Endodermal cell (in vitro differentiated cells): ENCODE measurements around the gene PREX1. TPM values are rescaled to one million over a fixed set of nuclear protein-coding genes. Genes with fewer than 3 reads are reported as not detected.

Experiments used
- DNase-seq: peaks from one replicate; pipeline ENCODE4 v3.0.0-alpha.2; 2017
- H3K27ac ChIP-seq: 2 replicates; pipeline ENCODE4 v1.5.1; 2013; ENCODE audit warnings: mild to moderate bottlenecking, low read depth, low read length, moderate library complexity
- H3K27me3 ChIP-seq: 2 replicates; pipeline ENCODE4 v1.6.1; 2013; ENCODE audit warnings: mild to moderate bottlenecking, low read length, moderate library complexity; ENCODE audit not compliant: insufficient read depth, control insufficient read depth, poor library complexity, severe bottlenecking
- H3K36me3 ChIP-seq: 2 replicates; pipeline ENCODE4 v1.7.0; 2013; ENCODE audit warnings: mild to moderate bottlenecking, low read length, moderate library complexity; ENCODE audit not compliant: control insufficient read depth, insufficient read depth
- H3K4me1 ChIP-seq: one replicate; pipeline ENCODE4 v1.7.0; 2013; ENCODE audit warnings: low read length; ENCODE audit not compliant: control insufficient read depth, insufficient read depth
- H3K4me3 ChIP-seq: 2 replicates; pipeline ENCODE4 v1.5.1; 2013; ENCODE audit warnings: mild to moderate bottlenecking, low read length, moderate library complexity
- H3K9ac ChIP-seq: 2 replicates; pipeline ENCODE4 v1.6.1; 2013; ENCODE audit warnings: mild to moderate bottlenecking, low read length, moderate library complexity; ENCODE audit not compliant: poor library complexity, severe bottlenecking; ENCODE audit errors: extremely low read depth
- H3K9me3 ChIP-seq: 2 replicates; pipeline ENCODE4 v1.6.1; 2013; ENCODE audit warnings: mild to moderate bottlenecking, low read length, moderate library complexity; ENCODE audit not compliant: control insufficient read depth
- H3K27ac Mint-ChIP-seq: 2 replicates; pipeline ENCODE4 v1.8.0; 2020; ENCODE audit warnings: mixed read lengths
- H3K27me3 Mint-ChIP-seq: 2 replicates; pipeline ENCODE4 v1.8.0; 2021; ENCODE audit warnings: mild to moderate bottlenecking, mixed read lengths; ENCODE audit not compliant: insufficient read depth
- H3K36me3 Mint-ChIP-seq: 2 replicates; pipeline ENCODE4 v1.8.0; 2020; ENCODE audit warnings: low read depth, mixed read lengths
- H3K4me1 Mint-ChIP-seq: 2 replicates; pipeline ENCODE4 v1.8.0; 2020; ENCODE audit warnings: mixed read lengths
- H3K4me3 Mint-ChIP-seq: 2 replicates; pipeline ENCODE4 v1.8.0; 2020; ENCODE audit warnings: mild to moderate bottlenecking, moderate library complexity, mixed read lengths
- H3K9me3 Mint-ChIP-seq: 2 replicates; pipeline ENCODE4 v1.8.0; 2020; ENCODE audit warnings: mild to moderate bottlenecking, mixed read lengths
- WGBS, 2 experiments: methylation state at CpG; one replicate each; pipeline versions ENCODE4 v1.1.5 to v1.1.7; 2013; ENCODE audit warnings: missing lambda C conversion rate in 2 of 2, mixed read lengths in 1 of 2; ENCODE audit not compliant: insufficient coverage in 1 of 2, insufficient read length in 1 of 2; 5-methylcytosine and 5-hydroxymethylcytosine counted together
- total RNA-seq, 2 donors: library from RNA; stranded (reverse); fragmentation: NEBNext Ultra II Directional in 1 of 2; extraction: Animal tissue kit (Norgen Biotek cat#: 25700) in 1 of 2; gene quantifications; 2 replicates in 1 of 2; 3 replicates in 1 of 2; pipeline ENCODE4 v1.2.1, GENCODE V29; 2021
- TF ChIP-seq, protein P1 (sequence below): fragments of 200-600 bp; sonication (generic); conservative IDR thresholded peaks from 2 replicates; pipeline ENCODE4 v1.5.0; 2021; ENCODE audit warnings: antibody characterized with exemption, mild to moderate bottlenecking

The PREX1 gene
- total RNA-seq, 2 donors from 2014 or later: 65.3 to 70.5 TPM

DNA sequence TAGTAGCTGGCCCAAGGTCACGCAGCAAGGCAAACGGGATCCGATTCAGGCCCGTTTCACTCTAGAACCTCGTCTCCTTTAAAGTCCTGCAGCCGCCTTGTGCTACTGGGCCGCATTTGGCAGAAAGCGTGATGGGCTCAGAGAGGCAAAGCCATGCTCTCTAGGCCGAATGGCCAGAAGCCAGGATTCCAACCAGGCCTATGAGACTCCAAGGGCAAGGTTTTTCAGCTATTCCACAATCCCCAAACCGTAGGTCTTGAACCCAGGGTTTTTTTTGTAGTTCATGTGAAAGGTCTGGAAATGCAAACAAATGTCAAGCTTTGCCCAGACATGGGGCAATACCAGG lies 174.1 kb downstream of the PREX1 start:
- no peak overlapping the region for H3K27ac ChIP-seq
- H3K27me3 Mint-ChIP-seq: no peaks in the 10 kb centered on the region

DNA sequence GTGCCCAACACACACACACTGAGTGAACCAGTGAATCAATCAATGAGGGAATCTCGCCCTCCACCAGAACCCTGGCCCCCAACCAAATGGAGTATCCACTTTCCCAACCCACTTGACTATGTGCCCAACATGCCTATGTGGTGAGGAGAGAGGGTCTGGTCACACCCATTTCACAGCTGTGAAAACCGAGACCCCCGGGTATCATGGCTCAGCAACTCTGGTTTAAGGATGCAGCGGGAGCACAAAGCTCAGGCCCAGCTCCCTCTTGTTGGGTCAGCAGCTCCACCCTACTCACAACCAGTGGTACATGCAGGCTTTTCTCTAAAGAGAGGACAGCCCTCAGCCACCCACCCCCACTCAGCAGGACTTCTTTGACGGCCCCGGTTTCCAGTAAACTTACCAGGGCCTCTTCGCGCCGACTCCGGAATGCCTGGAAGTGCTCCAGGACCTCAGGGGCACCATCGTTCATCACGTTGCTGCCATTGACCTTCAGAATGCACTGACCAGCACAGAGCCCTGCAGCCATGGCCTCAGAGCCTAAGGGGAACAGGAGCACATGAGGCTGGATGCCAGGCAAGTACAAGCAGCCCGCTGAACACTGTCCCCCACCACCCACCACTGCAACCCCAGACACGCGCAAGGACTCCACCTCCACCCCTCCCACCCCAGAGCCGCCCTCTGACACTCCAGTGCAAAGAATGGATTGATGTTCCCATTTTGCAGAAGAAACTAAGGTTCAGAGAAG lies 174.7 kb downstream of the PREX1 start:
- Histone ChIP-seq H3K4me1 (no peaks in the 10 kb centered on the region), H3K9me3 (no peaks in the 10 kb centered on the region), H3K9ac (no peak overlapping the region), H3K36me3 (peaks cover 91% of the 10 kb centered on the region), H3K27me3 (no peaks in the 10 kb centered on the region), H3K4me3 (no peak overlapping the region), H3K27ac (no peak overlapping the region)
- H3K27ac Mint-ChIP-seq: no peak overlapping the region
- no peaks in the 10 kb centered on the region for H3K4me1 Mint-ChIP-seq
- peaks cover 86% of the 10 kb centered on the region for H3K36me3 Mint-ChIP-seq
- H3K9me3 Mint-ChIP-seq: no peaks in the 10 kb centered on the region
- TF ChIP-seq, protein P1, sequence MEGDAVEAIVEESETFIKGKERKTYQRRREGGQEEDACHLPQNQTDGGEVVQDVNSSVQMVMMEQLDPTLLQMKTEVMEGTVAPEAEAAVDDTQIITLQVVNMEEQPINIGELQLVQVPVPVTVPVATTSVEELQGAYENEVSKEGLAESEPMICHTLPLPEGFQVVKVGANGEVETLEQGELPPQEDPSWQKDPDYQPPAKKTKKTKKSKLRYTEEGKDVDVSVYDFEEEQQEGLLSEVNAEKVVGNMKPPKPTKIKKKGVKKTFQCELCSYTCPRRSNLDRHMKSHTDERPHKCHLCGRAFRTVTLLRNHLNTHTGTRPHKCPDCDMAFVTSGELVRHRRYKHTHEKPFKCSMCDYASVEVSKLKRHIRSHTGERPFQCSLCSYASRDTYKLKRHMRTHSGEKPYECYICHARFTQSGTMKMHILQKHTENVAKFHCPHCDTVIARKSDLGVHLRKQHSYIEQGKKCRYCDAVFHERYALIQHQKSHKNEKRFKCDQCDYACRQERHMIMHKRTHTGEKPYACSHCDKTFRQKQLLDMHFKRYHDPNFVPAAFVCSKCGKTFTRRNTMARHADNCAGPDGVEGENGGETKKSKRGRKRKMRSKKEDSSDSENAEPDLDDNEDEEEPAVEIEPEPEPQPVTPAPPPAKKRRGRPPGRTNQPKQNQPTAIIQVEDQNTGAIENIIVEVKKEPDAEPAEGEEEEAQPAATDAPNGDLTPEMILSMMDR: no peak
- H3K4me3 Mint-ChIP-seq: no peak overlapping the region
- no peaks in the 10 kb centered on the region for H3K27me3 Mint-ChIP-seq
- no peak for DNase-seq
- WGBS, 2 experiments: 92 to 95% methylated on average over 11 to 16 of the region's 16 CpGs

More for the DNA sequence above, 174.1 kb downstream of the PREX1 start:
- H3K9me3 Mint-ChIP-seq: no peaks in the 10 kb centered on the region
- TF ChIP-seq, protein P1: no peak
- H3K27ac Mint-ChIP-seq: no peak overlapping the region
- Histone ChIP-seq H3K4me3 (no peak overlapping the region), H3K36me3 (peaks cover 87% of the 10 kb centered on the region), H3K4me1 (no peaks in the 10 kb centered on the region), H3K9me3 (no peaks in the 10 kb centered on the region), H3K27me3 (no peaks in the 10 kb centered on the region), H3K9ac (no peak overlapping the region)
- WGBS, 2 experiments: 96% methylated on average over 9 to 10 of the region's 10 CpGs
- H3K4me1 Mint-ChIP-seq: no peaks in the 10 kb centered on the region
- DNase-seq: no peak
- H3K36me3 Mint-ChIP-seq: peaks cover 86% of the 10 kb centered on the region
- H3K4me3 Mint-ChIP-seq: no peak overlapping the region

DNA sequence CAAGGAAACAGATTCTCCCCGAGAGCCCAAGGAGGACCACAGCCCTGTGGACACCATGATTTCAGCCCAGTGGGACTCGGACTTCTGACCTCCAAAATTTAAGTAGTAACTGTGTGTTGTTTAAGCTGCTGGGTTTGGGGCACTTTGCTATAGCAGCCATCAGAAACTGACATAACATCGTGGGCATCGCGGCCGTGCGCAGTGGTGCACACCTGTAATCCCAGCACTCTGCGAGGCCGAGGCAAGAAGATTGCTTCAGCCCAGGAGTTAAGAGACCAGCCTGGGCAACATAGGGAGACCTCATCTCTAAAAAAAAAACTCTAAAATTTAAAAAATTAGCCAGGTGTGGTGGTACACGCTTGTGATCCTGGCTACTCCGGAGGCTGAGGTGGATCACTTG lies 175.8 kb downstream of the PREX1 start:
- Mint-ChIP-seq H3K4me3 (no peak overlapping the region), H3K4me1 (no peaks in the 10 kb centered on the region), H3K9me3 (no peaks in the 10 kb centered on the region), H3K36me3 (peaks cover 87% of the 10 kb centered on the region), H3K27ac (no peak overlapping the region), H3K27me3 (no peaks in the 10 kb centered on the region)
- H3K9me3 ChIP-seq: no peaks in the 10 kb centered on the region
- no peak for DNase-seq
- peaks cover 89% of the 10 kb centered on the region for H3K36me3 ChIP-seq
- no peaks in the 10 kb centered on the region for H3K4me1 ChIP-seq
- H3K4me3 ChIP-seq: no peak overlapping the region
- no peak overlapping the region for H3K27ac ChIP-seq
- TF ChIP-seq, protein P1: no peak
- H3K27me3 ChIP-seq: no peaks in the 10 kb centered on the region
- WGBS, 2 experiments: 91 to 95% methylated on average over 11 of the region's 11 CpGs
- no peak overlapping the region for H3K9ac ChIP-seq
